ENCODE results near the gene PKP3.

DNA sequence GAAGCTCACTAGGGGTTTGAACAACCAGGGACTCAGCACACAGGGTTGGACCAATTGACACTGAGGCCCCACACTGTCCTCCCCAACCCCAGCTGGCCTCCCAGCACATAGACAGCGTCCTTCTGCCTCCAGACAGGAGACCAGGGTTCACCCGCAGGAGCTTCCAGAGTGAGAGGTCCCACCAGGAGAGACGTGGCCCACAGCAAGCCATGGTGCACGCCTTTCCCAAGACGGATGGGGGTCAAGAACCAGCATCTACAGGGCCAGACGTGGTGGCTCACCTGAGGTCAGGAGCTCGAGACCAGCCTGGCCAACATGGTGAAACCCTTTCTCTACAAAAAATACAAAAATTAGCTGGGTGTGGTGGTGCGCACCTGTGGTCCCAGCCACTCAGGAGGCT lies 32.8 kb downstream of the PKP3 start:
- TF ChIP-seq, protein P1, sequence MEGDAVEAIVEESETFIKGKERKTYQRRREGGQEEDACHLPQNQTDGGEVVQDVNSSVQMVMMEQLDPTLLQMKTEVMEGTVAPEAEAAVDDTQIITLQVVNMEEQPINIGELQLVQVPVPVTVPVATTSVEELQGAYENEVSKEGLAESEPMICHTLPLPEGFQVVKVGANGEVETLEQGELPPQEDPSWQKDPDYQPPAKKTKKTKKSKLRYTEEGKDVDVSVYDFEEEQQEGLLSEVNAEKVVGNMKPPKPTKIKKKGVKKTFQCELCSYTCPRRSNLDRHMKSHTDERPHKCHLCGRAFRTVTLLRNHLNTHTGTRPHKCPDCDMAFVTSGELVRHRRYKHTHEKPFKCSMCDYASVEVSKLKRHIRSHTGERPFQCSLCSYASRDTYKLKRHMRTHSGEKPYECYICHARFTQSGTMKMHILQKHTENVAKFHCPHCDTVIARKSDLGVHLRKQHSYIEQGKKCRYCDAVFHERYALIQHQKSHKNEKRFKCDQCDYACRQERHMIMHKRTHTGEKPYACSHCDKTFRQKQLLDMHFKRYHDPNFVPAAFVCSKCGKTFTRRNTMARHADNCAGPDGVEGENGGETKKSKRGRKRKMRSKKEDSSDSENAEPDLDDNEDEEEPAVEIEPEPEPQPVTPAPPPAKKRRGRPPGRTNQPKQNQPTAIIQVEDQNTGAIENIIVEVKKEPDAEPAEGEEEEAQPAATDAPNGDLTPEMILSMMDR (IDR thresholded peaks at IDR 0.05) = no peak
- no peak for TF ChIP-seq ZFX (IDR thresholded peaks at IDR 0.05; ENCODE audit: borderline replicate concordance)
